ENCODE results near the gene TMEM183A. TPM values are rescaled to one million over a fixed set of nuclear protein-coding genes. Genes with fewer than 3 reads are reported as not detected.
A peak's percentile ranks its signal among the peaks of the same experiment; 100 is the strongest.

TMEM183A gene
- total RNA-seq, 4 donors from 2014 or later, result 69.0 to 93.9 (median 87.6) TPM

DNA sequence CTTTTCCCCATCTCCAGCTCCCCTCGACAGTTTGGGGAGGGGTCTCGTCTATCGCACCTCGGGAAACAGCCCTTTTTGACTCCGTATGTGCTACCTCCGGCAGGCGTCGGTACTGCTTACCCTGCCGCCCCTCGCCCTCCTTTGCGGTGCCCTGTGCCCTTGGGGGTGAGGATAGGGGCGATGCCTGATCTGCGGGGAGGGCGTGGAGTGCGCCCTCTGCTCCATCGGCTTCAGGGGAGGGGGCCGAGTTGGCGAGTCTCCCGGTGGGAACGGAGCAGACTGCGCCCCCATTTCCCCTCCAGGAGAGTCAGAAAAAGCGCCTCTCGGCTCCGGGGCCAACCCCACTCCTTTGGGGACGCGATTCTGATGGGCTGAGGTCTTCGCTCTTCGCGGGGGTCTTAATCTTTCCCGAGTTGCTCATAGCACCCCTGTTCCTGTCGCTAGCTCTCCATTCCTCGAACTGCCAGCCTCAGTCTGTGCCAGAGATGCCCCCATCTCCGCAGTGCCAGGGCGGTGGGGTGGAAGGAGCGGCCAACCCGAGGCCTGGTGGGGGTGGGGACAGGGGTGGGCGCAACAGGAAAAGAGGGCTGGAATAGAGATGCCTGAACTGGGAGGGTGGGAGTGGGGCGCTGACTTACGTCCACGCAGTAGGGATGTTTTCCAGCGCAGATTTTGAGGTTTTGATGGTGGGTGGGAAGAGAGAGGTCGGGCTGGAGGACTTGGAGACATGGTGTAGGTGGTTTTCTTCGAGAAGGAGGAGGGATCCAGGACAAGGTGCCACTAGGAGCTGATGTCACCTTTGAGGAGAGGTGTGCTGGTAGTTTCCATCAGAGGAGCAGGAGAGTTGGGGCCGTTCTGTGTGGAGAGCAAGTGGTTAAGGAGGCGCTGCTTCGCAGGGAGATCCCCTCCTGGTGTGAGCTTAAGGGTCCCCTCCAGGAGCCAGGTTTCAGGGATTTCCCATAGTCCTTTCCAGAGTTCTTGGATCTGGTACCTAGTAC is 19.8 kb downstream of the TMEM183A start:
- H3K27ac ChIP-seq (replicated peaks in 1 of 4), result peak overlapping the region in 2 of 4 donors; percentile 65 to 68
- DNase-seq (ENCODE audit: extremely low spot score), result no peak
- TF ChIP-seq POLR2A (IDR thresholded peaks at IDR 0.05; ENCODE audit: low read depth), result no peak
- TF ChIP-seq POLR2AphosphoS5 (IDR thresholded peaks at IDR 0.05), result no peak
- TF ChIP-seq, protein P1, sequence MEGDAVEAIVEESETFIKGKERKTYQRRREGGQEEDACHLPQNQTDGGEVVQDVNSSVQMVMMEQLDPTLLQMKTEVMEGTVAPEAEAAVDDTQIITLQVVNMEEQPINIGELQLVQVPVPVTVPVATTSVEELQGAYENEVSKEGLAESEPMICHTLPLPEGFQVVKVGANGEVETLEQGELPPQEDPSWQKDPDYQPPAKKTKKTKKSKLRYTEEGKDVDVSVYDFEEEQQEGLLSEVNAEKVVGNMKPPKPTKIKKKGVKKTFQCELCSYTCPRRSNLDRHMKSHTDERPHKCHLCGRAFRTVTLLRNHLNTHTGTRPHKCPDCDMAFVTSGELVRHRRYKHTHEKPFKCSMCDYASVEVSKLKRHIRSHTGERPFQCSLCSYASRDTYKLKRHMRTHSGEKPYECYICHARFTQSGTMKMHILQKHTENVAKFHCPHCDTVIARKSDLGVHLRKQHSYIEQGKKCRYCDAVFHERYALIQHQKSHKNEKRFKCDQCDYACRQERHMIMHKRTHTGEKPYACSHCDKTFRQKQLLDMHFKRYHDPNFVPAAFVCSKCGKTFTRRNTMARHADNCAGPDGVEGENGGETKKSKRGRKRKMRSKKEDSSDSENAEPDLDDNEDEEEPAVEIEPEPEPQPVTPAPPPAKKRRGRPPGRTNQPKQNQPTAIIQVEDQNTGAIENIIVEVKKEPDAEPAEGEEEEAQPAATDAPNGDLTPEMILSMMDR (IDR thresholded peaks at IDR 0.05), result no peak
- TF ChIP-seq EP300 (IDR thresholded peaks at IDR 0.05), result no peak

DNA sequence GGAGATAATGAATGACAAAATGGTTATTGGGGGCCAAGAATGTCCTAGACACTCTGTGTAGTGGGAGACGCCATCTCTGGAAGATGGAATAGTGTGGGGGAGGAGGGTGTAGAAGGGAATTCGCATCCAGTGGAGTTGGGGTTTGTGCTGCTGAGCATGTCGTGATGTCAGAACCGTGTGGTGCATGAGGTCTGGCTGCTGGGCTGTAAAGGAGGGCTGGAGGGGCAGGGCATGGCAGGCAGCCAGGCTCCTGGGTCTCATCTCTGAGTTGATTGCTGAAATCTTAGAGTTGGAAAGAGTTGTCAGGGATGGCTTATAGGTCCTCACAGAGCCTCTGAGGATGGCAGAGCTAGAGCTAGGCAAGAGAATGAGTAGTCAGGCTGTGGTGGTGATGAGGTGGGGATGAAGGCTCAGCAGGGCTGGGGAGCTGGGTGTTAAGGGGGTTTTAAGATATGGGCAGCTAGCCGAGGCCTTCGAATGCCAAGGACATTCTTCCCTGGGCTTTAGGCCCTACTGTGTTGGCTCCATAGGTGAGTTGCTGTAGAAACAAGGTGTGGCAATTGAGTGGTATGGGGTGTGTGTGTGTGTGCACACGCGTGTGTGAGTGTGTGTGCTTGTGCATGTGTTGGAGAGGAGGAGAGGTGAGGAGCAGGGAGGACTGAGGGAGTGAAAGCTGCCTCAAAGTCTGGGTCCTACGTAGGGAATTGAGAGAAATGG is 21.1 kb downstream of the TMEM183A start:
- H3K4me1 ChIP-seq, result peaks cover 20 to 22% (median 21%) of the 10 kb centered on the region in 4 donors
- intact Hi-C loops (cut with DNase I), result no loop called here
- peaks cover 12 to 19% (median 15%) of the 10 kb centered on the region in 4 donors for H3K36me3 ChIP-seq
- no peak overlapping the region for H3K27ac ChIP-seq (replicated peaks in 1 of 4)
- H3K9me3 ChIP-seq, result no peaks in the 10 kb centered on the region
- TF ChIP-seq EP300 (IDR thresholded peaks at IDR 0.05) (no peak), POLR2AphosphoS5 (IDR thresholded peaks at IDR 0.05) (no peak), POLR2A (IDR thresholded peaks at IDR 0.05; ENCODE audit: low read depth) (no peak)
- TF ChIP-seq, protein P1 (IDR thresholded peaks at IDR 0.05), result no peak
- peaks cover 0 to 8% (median 0%) of the 10 kb centered on the region in 4 donors for H3K27me3 ChIP-seq
- 81% methylated on average over 9 of the region's 9 CpGs for WGBS
- DNase-seq (ENCODE audit: extremely low spot score), result peak; percentile 78
- no peak overlapping the region for H3K4me3 ChIP-seq

More for the DNA sequence above, 19.8 kb downstream of the TMEM183A start:
- Histone ChIP-seq H3K27me3 (peaks cover 0 to 8% (median 0%) of the 10 kb centered on the region in 4 donors), H3K4me1 (peaks cover 20 to 22% (median 21%) of the 10 kb centered on the region in 4 donors), H3K4me3 (peak overlapping the region; percentile 58 to 77 (median 59)), H3K36me3 (peaks cover 16 to 27% (median 23%) of the 10 kb centered on the region in 4 donors), H3K9me3 (no peaks in the 10 kb centered on the region)
- 18% methylated on average over 30 of the region's 46 CpGs for WGBS
- intact Hi-C loops (cut with DNase I), result no loop called here

DNA sequence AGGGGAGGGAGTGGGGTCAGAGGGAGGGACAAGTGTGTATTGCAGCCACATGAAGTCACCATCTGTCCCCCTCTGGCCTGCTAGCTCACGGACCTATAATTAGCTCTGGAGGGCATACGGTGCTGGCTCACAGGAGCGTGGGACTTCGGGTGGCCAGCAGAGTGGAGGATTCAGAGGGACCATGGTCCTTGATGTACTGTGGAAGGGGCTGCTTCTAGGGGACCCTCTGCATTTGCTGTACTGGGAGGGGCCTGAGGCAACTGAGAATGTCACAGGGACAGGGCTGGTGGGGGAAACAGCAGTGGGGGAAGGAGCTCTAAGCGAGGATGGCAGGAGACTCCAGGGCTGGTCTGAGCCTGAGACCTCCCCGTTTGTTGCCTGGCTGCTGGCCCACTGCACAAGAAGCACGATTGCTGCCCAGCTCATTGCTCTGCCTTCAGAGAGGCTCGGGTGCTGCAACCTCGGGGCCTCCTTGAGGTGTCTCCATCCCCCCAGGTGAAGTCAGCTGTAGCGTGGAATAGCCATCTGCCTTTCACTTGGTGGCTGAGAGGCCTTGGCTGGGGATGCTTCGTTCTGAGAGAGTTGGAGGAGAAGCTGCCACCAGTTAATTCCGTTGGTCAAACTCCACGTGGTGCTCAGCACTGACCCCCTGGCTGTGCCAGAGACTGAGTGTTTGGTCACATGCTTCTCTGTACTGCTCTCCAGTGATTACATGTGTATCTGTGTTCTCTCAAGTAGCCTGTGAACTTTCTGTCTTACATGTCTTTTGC is 21.8 kb downstream of the TMEM183A start:
- Histone ChIP-seq H3K4me3 (no peak overlapping the region), H3K4me1 (peaks cover 20 to 22% (median 21%) of the 10 kb centered on the region in 4 donors), H3K27me3 (peaks cover 0 to 8% (median 0%) of the 10 kb centered on the region in 4 donors), H3K27ac (replicated peaks in 1 of 4) (no peak overlapping the region), H3K36me3 (peaks cover 5 to 12% (median 9%) of the 10 kb centered on the region in 4 donors), H3K9me3 (no peaks in the 10 kb centered on the region)
- TF ChIP-seq, protein P1 (IDR thresholded peaks at IDR 0.05), result no peak
- TF ChIP-seq EP300 (IDR thresholded peaks at IDR 0.05), result no peak
- TF ChIP-seq POLR2A (IDR thresholded peaks at IDR 0.05; ENCODE audit: low read depth), result no peak
- TF ChIP-seq POLR2AphosphoS5 (IDR thresholded peaks at IDR 0.05), result no peak
- 76% methylated on average over 6 of the region's 13 CpGs for WGBS
- intact Hi-C loops (cut with DNase I), result no loop called here
- DNase-seq (ENCODE audit: extremely low spot score), result no peak

DNA sequence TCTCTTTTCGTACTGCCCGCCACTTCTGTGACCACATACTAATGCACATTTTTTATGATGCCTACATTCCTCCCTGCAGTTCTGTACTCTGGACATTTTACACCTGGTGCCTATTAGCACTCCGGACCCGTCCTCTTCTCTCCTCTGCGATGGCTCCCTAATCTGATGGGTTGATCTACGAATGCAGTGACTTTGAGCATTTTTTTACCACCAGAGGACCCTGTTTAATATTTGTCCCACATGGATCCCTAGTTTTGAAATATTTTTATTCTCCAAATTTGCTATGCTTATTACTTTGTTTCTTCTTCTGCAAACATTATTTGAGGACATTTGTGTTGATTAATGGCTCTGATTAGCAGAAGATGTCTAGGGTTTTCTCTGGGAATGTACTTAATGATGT is 24.3 kb downstream of the TMEM183A start:
- DNase-seq (ENCODE audit: extremely low spot score), result no peak
- no peaks in the 10 kb centered on the region for H3K36me3 ChIP-seq
- 90% methylated on average over 6 of the region's 6 CpGs for WGBS
- TF ChIP-seq, protein P1 (IDR thresholded peaks at IDR 0.05), result peak in 1 of 3 experiments; percentile 26
- no peak for TF ChIP-seq EP300 (IDR thresholded peaks at IDR 0.05)
- no peak overlapping the region for H3K27ac ChIP-seq (replicated peaks in 1 of 4)
- peaks cover 11 to 35% (median 17%) of the 10 kb centered on the region in 4 donors for H3K4me1 ChIP-seq
- H3K9me3 ChIP-seq, result no peaks in the 10 kb centered on the region
- peaks cover 0 to 8% (median 0%) of the 10 kb centered on the region in 4 donors for H3K27me3 ChIP-seq
- intact Hi-C loops (cut with DNase I), result no loop called here
- H3K4me3 ChIP-seq, result no peak overlapping the region

Measured in esophagus muscularis mucosa (tissue), 4 donors.